ENCODE data around the gene CTAGE9.

- TF ChIP-seq POLR2A (IDR thresholded peaks at IDR 0.05) (no peak), CTCF (IDR thresholded peaks at IDR 0.05) (no peak)
These were observed 29.9 kb downstream of the CTAGE9 start for GRCh38 chr6:131680868-131681267.
